HCT116 (cell line): ENCODE measurements around the gene CTSH. TPM values are rescaled to one million over a fixed set of nuclear protein-coding genes. Genes with fewer than 3 reads are reported as not detected.

Experiments used
- ATAC-seq: fragments of 200-7000 bp; cut with Tn5 transposase; 2 replicates; pipeline ENCODE4 v1.9.1; 2020; ENCODE audit warnings: mild to moderate bottlenecking, moderate library complexity
- Bru-seq: library from RNA; stranded (reverse); fragments of 400-500 nt; gene quantifications from one replicate; lab custom pipeline; 2021; lab: Mats Ljungman, UMichigan
- BruChase-seq, 2 experiments: library from RNA; stranded (reverse); fragments of 400-500 nt; gene quantifications; one replicate each; lab custom pipeline; 2021; lab: Mats Ljungman, UMichigan
- BruUV-seq: library from RNA; stranded (reverse); fragments of 400-500 nt; replicated peaks from 2 replicates; lab custom pipeline; 2021; lab: Mats Ljungman, UMichigan
- CTCF ChIA-PET: fragments of 300-600 bp; sonication (Branson Sonifier 250); formaldehyde crosslinking; loops from one replicate; lab custom pipeline; 2021; ENCODE audit warnings: antibody characterized with exemption; lab: Charles Lee
- POLR2A ChIA-PET: fragments of 300-600, 350-600 bp; sonication (Branson Sonifier 250); formaldehyde crosslinking; loops from one replicate; lab custom pipeline; 2021; ENCODE audit warnings: antibody characterized with exemption; lab: Charles Lee
- RAD21 ChIA-PET, 2 experiments: fragments of 300-600 bp; sonication (Branson Sonifier 250); formaldehyde crosslinking; loops; one replicate each; lab custom pipeline; 2023; ENCODE audit warnings: low total read pairs in 2 of 2; ENCODE audit not compliant: uncharacterized antibody in 2 of 2, unreplicated experiment in 2 of 2, low non-redundant PET in 1 of 2; lab: Charles Lee
- DNase-seq: peaks from one replicate; pipeline ENCODE4 v3.0.0-alpha.2; 2010; ENCODE audit warnings: low read depth, low spot score
- H2AFZ ChIP-seq: fragments of 200-600 bp; shearing (Covaris generic), sonication (generic); 2 replicates; pipeline ENCODE4 v1.6.1; 2017; ENCODE audit warnings: low read depth, mixed run types, mixed read lengths, antibody characterized with exemption, low read length; ENCODE audit not compliant: poor library complexity, severe bottlenecking
- H3K27ac ChIP-seq: 2 replicates; pipeline ENCODE4 v1.5.1; 2012; ENCODE audit warnings: low read depth, low read length
- H3K27me3 ChIP-seq: fragments of 200-600 bp; sonication (generic); 2 replicates; pipeline ENCODE4 v1.6.1; 2016; ENCODE audit warnings: mixed run types, low read length, mixed read lengths; ENCODE audit not compliant: insufficient read depth
- H3K36me3 ChIP-seq, 2 experiments: fragments of 200-500 bp in 1 of 2; fragments of 200-600 bp in 1 of 2; sonication (Bioruptor generic) in 1 of 2; sonication (generic) in 1 of 2; 2 replicates each; pipeline versions ENCODE4 v1.5.1 to v1.6.1; 2014 to 2016; ENCODE audit warnings: low read length in 2 of 2, inconsistent platforms in 1 of 2, mixed read lengths in 1 of 2, mixed run types in 1 of 2; ENCODE audit not compliant: insufficient read depth in 2 of 2, control insufficient read depth in 1 of 2
- H3K4me1 ChIP-seq, 2 experiments: fragments of 200-600 bp in 1 of 2; sonication (generic) in 1 of 2; 2 replicates each; pipeline versions ENCODE4 v1.5.1 to v1.6.1; 2012 to 2017; ENCODE audit warnings: low read length in 2 of 2, inconsistent platforms in 1 of 2, mild to moderate bottlenecking in 1 of 2, mixed read lengths in 1 of 2, mixed run types in 1 of 2, moderate library complexity in 1 of 2; ENCODE audit not compliant: insufficient read depth in 2 of 2, control insufficient read depth in 1 of 2
- H3K4me2 ChIP-seq: fragments of 200-600 bp; sonication (generic); 2 replicates; pipeline ENCODE4 v1.6.1; 2017; ENCODE audit warnings: mixed run types, low read length, mixed read lengths
- H3K4me3 ChIP-seq, 2 experiments: fragments of 200-600 bp in 1 of 2; sonication (generic) in 1 of 2; replicated peaks in 1 of 2; 2 replicates each; pipeline ENCODE4 v1.5.1; 2011 to 2016; ENCODE audit warnings: low read length in 2 of 2, control low read depth in 1 of 2, low read depth in 1 of 2, mild to moderate bottlenecking in 1 of 2, mixed read lengths in 1 of 2, mixed run types in 1 of 2
- H3K79me2 ChIP-seq: fragments of 200-600 bp; sonication (generic); 2 replicates; pipeline ENCODE4 v1.6.1; 2017; ENCODE audit warnings: mild to moderate bottlenecking, mixed run types, low read length, moderate library complexity, mixed read lengths; ENCODE audit not compliant: insufficient read depth
- H3K9ac ChIP-seq: fragments of 200-600 bp; sonication (generic); 2 replicates; pipeline ENCODE4 v1.6.1; 2016; ENCODE audit warnings: low read length, mixed read lengths
- H3K9me2 ChIP-seq: fragments of 200-600 bp; sonication (generic), shearing (Covaris generic); 2 replicates; pipeline ENCODE4 v1.6.1; 2017; ENCODE audit warnings: mixed run types, mild to moderate bottlenecking, moderate library complexity; ENCODE audit not compliant: insufficient read depth
- H3K9me3 ChIP-seq, 2 experiments: fragments of 200-500 bp in 1 of 2; fragments of 200-600 bp in 1 of 2; sonication (Bioruptor generic) in 1 of 2; sonication (generic) in 1 of 2; 2 replicates each; pipeline ENCODE4 v1.6.1; 2014 to 2017; ENCODE audit warnings: low read length in 2 of 2, mixed read lengths in 2 of 2, inconsistent platforms in 1 of 2, low read depth in 1 of 2, mild to moderate bottlenecking in 1 of 2, mixed run types in 1 of 2, moderate library complexity in 1 of 2; ENCODE audit not compliant: control insufficient read depth in 1 of 2, insufficient read depth in 1 of 2
- H4K20me1 ChIP-seq: fragments of 200-600 bp; sonication (generic), shearing (Covaris generic); 2 replicates; pipeline ENCODE4 v1.6.1; 2017; ENCODE audit warnings: mixed run types, mild to moderate bottlenecking, moderate library complexity; ENCODE audit not compliant: insufficient read depth
- CBX3 ChIP-seq: IDR thresholded peaks from 2 replicates; pipeline ENCODE4 v1.6.1; 2012; ENCODE audit warnings: low read depth
- CTCF ChIP-seq, 3 experiments: fragments of 200-600 bp in 1 of 3; sonication (generic) in 1 of 3; IDR thresholded peaks in 2 of 3; conservative IDR thresholded peaks in 1 of 3; 2 replicates each; pipeline ENCODE4 v1.5.1; 2012 to 2017; ENCODE audit warnings: low read depth in 2 of 3, low read length in 2 of 3, antibody characterized with exemption in 1 of 3, borderline replicate concordance in 1 of 3, control low read depth in 1 of 3, mild to moderate bottlenecking in 1 of 3, mixed read lengths in 1 of 3, mixed run types in 1 of 3, moderate library complexity in 1 of 3; ENCODE audit not compliant: insufficient read depth in 1 of 3
- EZH2 ChIP-seq: fragments of 200-600 bp; sonication (generic); IDR thresholded peaks from 2 replicates; pipeline ENCODE4 v1.6.1; 2017; ENCODE audit warnings: antibody characterized with exemption, mixed run types
- EZH2phosphoT487 ChIP-seq: fragments of 200-600 bp; IDR thresholded peaks from 2 replicates; pipeline ENCODE4 v1.6.1; 2018; ENCODE audit warnings: antibody characterized with exemption, borderline replicate concordance
- FOSL1 ChIP-seq: IDR thresholded peaks from 2 replicates; pipeline ENCODE4 v1.6.1; 2012; ENCODE audit warnings: low read depth
- MAX ChIP-seq: IDR thresholded peaks from 2 replicates; pipeline ENCODE4 v1.6.1; 2012
- POLR2A ChIP-seq: IDR thresholded peaks from 2 replicates; pipeline ENCODE4 v1.7.0; 2011; ENCODE audit warnings: borderline replicate concordance; ENCODE audit not compliant: insufficient read depth, insufficient read length; ENCODE audit errors: extremely low read depth
- POLR2AphosphoS5 ChIP-seq: IDR thresholded peaks from 2 replicates; pipeline ENCODE4 v1.6.1; 2011; ENCODE audit warnings: mild to moderate bottlenecking, low read depth, low read length, moderate library complexity
- REST ChIP-seq: IDR thresholded peaks from 2 replicates; pipeline ENCODE4 v1.6.1; 2012; ENCODE audit warnings: low read depth
- SIN3A ChIP-seq: IDR thresholded peaks from 2 replicates; pipeline ENCODE4 v1.6.1; 2012; ENCODE audit warnings: low read depth
- SP1 ChIP-seq: IDR thresholded peaks from 2 replicates; pipeline ENCODE4 v1.6.1; 2012; ENCODE audit warnings: low read depth
- SRF ChIP-seq: IDR thresholded peaks from 2 replicates; pipeline ENCODE4 v1.6.1; 2012; ENCODE audit warnings: low read depth
- TCF7L2 ChIP-seq: IDR thresholded peaks from 2 replicates; pipeline ENCODE4 v1.7.0; 2011; ENCODE audit warnings: borderline replicate concordance, inconsistent platforms; ENCODE audit not compliant: insufficient read depth, insufficient read length; ENCODE audit errors: extremely low read depth
- YY1 ChIP-seq: IDR thresholded peaks from 2 replicates; pipeline ENCODE4 v1.6.1; 2011; ENCODE audit warnings: low read length, low read depth, moderate library complexity, mild to moderate bottlenecking; ENCODE audit not compliant: insufficient replicate concordance; ENCODE audit errors: extremely low read depth
- ZBTB33 ChIP-seq: IDR thresholded peaks from 2 replicates; pipeline ENCODE4 v1.6.1; 2011; ENCODE audit warnings: mild to moderate bottlenecking, low read length, moderate library complexity; ENCODE audit not compliant: insufficient replicate concordance; ENCODE audit errors: extremely low read depth
- ZFX ChIP-seq: fragments of 450-650 bp; IDR thresholded peaks from 2 replicates; pipeline ENCODE4 v1.6.1; 2017
- ZNF274 ChIP-seq: fragments of 200-500 bp; sonication (Bioruptor generic); IDR thresholded peaks from 2 replicates; pipeline ENCODE4 v1.6.1; 2014; ENCODE audit warnings: mild to moderate bottlenecking, low read depth, low read length, inconsistent platforms
- intact Hi-C: fragments of 100-400 bp; cut with micrococcal nuclease; formaldehyde crosslinking; loops from 2 replicates; pipeline ENCODE4 v1.10.0; 2022
- long read RNA-seq: library from polyadenylated mRNA; unstranded; transcript quantifications from one replicate; pipeline ENCODE4 v2.0.0, GENCODE V29; 2021; ENCODE audit not compliant: unreplicated experiment
- polyA plus RNA-seq: library from polyadenylated mRNA; unstranded; fragments of >200 nt; gene quantifications from 2 replicates; pipeline ENCODE4 v1.2.1, GENCODE V29; 2012; ENCODE audit warnings: missing spikeins
- total RNA-seq: library from RNA; stranded (reverse); gene quantifications from one replicate; pipeline ENCODE4 v1.2.1, GENCODE V29; 2021; ENCODE audit not compliant: unreplicated experiment

The CTSH gene
- 37.5 TPM for total RNA-seq
- polyA plus RNA-seq, result 31.2 and 50.0 TPM in 2 replicates
- percentile 48 among the genes with signal in this experiment for Bru-seq, nascent RNA
- BruChase-seq, experiment 1, labeled RNA remaining after a 6-hour chase, result percentile 49 among the genes with signal in this experiment
- percentile 41 among the genes with signal in this experiment for BruChase-seq, experiment 2, labeled RNA remaining after a 2-hour chase
- long read RNA-seq, transcript CTSH-201 (12 exons, 2,190 nt), result major isoform, 24 of 37 reads
- long read RNA-seq, partial matches to known transcripts, result 1 of 37 reads
- long read RNA-seq, other reads (novel, unspliced or antisense), result 10 of 37 reads

GRCh38 chr15:78944669-78945407 lies at the start of gene CTSH:
CTSH (minus strand) TSS chr15:78945046; CDS start chr15:78944981, 65 bp downstream.
- Histone ChIP-seq H3K4me1 (peaks cover 7 to 29% of the 10 kb centered on the region in 2 experiments), H3K4me2 (peak within 1 kb of the TSS; percentile 91), H3K79me2 (no peaks in the 10 kb centered on the region), H3K27me3 (no peaks in the 10 kb centered on the region), H4K20me1 (no peaks in the 10 kb centered on the region), H3K27ac (peak within 1 kb of the TSS; percentile 29; the same call in 1 of the 2 replicates), H3K4me3 (peak within 1 kb of the TSS; percentile 37 to 62), H3K9me3 (no peaks in the 10 kb centered on the region), H3K9ac (peak within 1 kb of the TSS; percentile 61), H2AFZ (peak within 1 kb of the TSS; percentile 61), H3K36me3 (no peaks in the 10 kb centered on the region), H3K9me2 (no peaks in the 10 kb centered on the region)
- ChIA-PET RAD21 (no interaction called here), POLR2A (interaction anchor here (0.9 kb wide), 1 partner anchor 27 kb away, joined by 6 read pairs; no protein-coding TSS in a partner anchor), CTCF (no interaction called here)
- no TSS peak for BruUV-seq
- intact Hi-C loops, result no loop called here
- DNase-seq (no peak), ATAC-seq (peak; percentile 93)
- TF ChIP-seq CBX3 (no peak), EZH2phosphoT487 (no peak), TCF7L2 (no peak), CTCF (IDR thresholded peaks at IDR 0.05 in 2 of 3, conservative IDR thresholded peaks at IDR 0.05 in 1 of 3; ENCODE audit: borderline replicate concordance in 1 of 3, insufficient read depth in 1 of 3, low read depth in 2 of 3, low read length in 2 of 3) (no peak), FOSL1 (no peak), YY1 (no peak), SIN3A (no peak), MAX (peak; percentile 93), SP1 (no peak), EZH2 (no peak), POLR2AphosphoS5 (peak; percentile 71), REST (no peak), POLR2A (no peak), ZFX (0 out of 2 replicates have a peak, but pooled peaks have one; percentile 8), ZBTB33 (no peak), ZNF274 (no peak), SRF (no peak)
